ENCODE data around the gene PLCH1.

PLCH1 gene, protein sequence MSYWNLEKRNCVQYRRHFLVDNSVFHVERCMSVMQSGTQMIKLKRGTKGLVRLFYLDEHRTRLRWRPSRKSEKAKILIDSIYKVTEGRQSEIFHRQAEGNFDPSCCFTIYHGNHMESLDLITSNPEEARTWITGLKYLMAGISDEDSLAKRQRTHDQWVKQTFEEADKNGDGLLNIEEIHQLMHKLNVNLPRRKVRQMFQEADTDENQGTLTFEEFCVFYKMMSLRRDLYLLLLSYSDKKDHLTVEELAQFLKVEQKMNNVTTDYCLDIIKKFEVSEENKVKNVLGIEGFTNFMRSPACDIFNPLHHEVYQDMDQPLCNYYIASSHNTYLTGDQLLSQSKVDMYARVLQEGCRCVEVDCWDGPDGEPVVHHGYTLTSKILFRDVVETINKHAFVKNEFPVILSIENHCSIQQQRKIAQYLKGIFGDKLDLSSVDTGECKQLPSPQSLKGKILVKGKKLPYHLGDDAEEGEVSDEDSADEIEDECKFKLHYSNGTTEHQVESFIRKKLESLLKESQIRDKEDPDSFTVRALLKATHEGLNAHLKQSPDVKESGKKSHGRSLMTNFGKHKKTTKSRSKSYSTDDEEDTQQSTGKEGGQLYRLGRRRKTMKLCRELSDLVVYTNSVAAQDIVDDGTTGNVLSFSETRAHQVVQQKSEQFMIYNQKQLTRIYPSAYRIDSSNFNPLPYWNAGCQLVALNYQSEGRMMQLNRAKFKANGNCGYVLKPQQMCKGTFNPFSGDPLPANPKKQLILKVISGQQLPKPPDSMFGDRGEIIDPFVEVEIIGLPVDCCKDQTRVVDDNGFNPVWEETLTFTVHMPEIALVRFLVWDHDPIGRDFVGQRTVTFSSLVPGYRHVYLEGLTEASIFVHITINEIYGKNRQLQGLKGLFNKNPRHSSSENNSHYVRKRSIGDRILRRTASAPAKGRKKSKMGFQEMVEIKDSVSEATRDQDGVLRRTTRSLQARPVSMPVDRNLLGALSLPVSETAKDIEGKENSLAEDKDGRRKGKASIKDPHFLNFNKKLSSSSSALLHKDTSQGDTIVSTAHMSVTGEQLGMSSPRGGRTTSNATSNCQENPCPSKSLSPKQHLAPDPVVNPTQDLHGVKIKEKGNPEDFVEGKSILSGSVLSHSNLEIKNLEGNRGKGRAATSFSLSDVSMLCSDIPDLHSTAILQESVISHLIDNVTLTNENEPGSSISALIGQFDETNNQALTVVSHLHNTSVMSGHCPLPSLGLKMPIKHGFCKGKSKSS (N-terminal part only)

DNA sequence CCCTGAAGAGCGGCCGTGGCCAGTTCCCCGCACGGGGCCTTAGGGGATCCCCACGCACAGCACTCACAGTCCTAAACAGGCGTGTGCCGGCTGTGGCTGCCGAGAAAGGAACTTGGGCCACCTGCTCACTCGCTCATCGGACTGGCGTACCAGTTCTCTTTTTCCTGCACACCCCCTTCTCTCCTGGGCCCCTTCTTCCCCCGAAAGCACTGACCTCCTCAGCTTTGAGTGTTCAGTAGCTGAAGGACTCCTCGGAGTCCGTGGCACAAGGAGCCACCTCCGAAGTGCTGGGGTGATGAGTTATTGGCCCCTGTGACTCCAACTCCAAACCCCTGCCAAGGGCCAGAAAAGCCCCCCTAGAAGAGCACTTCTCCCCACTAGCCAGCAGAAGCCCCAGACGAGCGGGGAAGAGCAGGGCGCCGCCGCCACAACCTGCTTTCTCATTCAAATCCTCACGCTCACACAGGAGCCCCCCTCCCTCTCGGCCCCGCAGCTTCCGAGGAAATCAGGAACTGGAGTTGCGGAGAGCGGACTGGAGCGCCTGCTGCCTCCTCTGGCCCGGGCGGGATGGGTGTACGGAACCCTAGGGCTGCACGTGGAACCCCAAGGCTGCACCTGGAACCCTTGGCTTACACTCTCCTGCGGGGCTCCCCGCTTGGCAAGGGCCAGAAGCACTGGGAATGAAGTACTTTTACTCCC lies at the start of gene PLCH1:
PLCH1 (minus strand) TSS at position 446 of the 699 bp plus-strand sequence. CDS start 40,847 bp downstream, outside the sequence.
- DNase-seq, result peak; percentile 50

DNA sequence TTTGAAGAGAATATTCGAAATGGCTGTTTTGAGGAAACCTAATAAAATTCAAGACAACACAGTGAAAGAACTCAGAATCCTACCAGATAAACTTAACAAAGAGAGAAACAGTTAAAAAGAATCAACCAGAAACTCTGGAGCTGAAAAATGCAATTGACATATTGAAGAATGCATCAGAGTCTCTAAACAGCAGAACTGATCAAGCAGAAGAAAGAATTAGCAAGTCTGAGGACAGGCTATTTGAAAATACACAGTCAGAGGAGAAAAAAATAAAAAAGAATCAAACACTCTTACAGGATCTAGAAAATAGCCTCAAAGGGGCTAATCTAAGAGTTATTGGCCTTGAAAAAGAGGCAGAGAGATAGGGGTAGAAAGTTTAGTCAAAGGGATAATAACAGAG lies 47.7 kb upstream of the PLCH1 start:
- no peak for DNase-seq

DNA sequence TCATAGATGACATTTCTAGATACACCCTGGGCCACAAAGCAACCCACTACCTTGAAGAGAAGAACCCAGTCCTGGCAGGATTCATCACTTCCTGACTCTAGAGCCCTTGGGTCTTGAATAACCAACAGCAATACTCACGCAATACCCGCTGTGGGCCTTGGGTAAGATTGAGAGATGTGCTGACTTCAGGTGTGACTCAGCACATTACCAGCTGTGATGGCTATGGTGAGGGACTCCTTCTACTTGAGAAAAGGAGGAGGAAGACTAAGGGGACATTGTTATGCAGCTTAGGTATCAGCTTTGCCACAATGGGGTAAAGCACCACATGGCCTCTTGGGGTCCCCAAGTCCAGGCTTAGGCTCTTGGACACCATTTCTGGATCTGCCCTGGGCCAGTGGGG lies 46.3 kb upstream of the PLCH1 start:
- DNase-seq, result no peak

DNA sequence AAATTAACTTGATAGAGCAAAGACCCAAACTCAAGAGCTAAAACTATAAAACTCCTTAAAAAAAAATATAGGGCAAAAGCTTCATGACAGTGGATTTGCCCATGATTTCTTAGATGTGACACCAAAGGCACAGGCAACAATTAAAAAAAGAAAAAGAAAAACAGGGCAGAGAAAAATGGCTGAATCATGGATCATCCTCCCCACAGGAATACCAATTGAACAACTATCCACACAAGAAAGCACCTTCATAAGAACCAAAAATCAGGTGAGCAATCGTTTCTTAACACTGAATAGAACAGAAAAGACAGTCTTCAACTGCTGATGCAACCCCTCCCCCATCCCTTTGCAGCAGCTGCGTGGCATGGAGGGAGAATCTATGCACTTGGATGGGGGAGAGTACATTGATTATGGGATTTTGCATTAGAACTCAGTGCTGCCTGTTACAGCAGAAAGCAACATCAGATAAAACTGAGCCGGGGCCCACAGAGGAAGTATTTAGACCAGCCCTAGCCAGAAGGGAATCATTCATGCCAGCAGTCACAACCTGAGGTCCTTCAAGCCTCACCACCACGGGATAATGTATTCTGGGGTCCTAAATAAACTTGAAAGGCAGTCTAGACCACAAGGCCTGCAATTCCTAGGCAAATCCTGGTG lies 45.5 kb upstream of the PLCH1 start:
- no peak for DNase-seq

DNA sequence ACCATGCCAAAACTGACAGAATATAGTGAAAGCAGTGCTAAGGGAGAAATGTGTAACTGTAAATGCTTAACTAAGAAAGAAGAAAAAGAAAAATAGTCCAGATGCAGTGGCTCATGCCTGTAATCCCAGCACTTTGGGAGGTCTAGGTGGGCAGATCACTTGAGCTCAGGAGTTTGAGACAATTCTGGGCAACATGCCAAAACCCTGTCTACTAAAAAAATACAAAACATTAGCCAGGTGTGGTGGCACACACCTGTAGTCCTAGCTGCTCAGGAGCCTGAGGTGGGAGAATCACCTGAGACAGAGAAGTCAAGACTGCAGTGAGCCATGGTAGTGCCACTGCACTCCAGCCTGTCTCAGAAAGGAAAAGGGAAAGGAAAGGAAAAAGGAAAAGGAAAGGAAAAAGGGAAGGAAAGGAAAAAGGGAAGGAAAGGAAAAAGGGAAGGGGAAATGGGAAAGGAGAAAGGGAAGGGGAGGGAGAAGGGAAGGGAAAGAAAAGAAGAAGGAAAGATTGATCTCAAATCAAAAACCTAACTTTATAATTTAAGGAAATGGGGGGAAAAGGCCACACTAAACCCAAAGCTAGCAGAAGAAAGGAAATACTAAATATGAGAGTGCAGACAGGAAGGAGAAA lies 40.9 kb upstream of the PLCH1 start:
- DNase-seq, result no peak

DNA sequence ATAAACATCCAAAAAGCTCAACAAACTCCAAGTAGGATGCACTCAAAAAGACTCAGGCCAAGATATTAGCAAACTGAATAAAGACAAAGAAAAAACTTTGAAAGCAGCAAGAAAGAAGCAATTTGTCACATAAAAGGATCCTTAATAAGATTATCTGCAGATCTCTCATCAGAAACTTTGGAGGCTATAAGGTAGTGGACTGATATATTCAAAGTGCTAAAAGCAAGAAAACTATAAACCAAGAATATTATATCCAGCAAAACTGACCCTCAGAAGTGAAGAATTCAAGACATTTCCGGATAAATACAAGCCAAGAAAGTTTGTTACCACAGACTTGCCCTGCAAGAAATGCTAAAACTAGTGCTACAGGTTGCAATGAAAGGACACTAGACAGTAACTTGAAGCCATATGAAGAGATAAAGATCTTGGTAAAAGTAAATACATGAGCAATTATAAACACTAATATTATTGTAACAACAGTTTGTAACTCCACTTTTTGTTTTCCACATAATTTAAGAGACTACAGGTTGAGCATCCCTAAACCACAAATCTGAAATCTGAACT lies 37.6 kb upstream of the PLCH1 start:
- DNase-seq, result no peak

DNA sequence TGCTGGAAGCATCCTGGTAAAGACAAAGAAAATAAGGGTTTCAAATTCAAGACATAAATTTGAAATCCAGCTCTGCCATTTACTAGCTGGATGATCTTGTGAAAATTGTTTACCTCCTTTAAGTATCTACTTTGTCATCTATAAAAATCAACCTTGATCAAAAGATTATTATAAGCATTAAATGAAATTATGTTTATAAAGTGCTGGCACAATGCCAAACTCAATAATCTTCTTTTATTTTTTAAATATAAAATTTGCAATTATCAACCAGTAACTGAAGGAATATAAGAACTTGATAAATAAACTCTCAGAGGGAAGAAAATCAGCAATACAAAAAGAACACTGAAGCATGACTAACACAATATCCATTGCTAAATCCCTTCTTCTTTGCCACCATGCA lies 35.4 kb upstream of the PLCH1 start:
- DNase-seq, result no peak

DNA sequence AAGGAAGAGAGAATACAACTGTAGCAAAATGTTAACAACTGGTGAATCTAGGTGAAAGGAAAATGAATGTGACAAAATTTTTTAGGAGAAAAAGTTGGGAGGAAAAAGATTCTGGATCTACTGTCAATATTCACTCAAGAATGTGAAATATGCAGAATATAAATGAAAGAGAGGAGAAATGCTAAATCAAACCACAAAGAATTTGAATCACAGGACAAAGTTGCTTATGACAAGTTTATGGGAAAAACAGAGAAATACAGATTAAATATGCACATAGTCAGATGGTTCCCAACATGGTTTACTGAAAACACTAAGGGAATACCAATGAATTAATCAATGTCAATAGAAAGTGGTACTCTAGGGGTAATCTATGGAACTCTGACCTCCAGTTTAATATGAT lies 33.6 kb upstream of the PLCH1 start:
- no peak for DNase-seq

DNA sequence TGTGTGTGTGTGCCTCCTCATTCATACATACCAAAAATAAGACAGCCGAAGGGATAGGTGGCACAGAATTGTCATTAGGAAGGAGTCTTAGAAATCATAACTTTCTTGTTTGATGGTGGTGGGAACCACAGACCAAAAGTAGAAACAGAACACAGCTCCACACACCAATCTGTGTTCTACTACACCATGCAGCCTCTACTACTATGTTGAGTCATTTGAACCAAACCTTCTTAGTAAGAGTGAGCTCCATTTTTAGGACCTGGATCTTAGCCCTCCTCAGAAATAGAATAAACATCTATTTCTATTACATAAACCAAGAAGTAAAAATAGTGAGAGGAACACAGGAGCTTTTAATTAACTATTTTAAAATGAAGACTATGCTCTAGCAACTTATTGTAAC lies 27.9 kb upstream of the PLCH1 start:
- no peak for DNase-seq

DNA sequence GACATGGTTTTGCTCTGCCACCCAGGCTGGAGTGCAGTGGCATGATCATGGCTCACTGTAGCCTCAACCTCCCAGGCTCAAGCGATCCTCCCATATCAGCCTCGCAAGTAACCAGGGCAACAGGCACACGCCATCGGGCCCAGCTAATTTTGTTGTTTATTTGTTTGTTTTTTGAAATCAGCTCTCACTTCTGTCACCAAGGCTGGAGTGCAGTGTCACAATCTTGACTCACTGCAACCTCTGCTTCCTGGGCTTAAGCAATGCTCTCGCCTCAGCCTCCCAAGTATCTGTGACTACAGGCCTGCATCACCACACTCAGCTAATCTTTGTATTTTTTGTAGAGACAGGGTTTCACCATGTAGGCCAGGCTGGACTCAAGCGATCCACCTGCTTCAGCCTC lies 26.3 kb upstream of the PLCH1 start:
- no peak for DNase-seq

DNA sequence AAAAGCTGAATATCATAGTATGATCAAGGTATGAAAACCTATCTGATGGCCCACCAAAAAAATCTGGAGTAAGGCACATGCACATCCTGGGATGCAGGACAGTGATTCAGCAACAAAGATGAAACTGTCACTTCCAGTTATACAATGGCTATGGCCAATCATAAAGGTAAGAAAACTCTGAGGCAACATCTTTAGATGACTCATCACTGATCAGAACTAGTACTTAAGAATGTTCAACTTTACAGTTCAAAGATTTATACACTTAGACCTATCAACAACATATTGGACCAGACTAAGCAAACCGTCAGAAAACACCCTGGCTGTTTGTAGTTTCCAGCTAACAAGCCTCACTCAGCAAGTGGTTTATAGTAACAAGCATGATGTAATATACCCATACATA lies 21.3 kb upstream of the PLCH1 start:
- no peak for DNase-seq

DNA sequence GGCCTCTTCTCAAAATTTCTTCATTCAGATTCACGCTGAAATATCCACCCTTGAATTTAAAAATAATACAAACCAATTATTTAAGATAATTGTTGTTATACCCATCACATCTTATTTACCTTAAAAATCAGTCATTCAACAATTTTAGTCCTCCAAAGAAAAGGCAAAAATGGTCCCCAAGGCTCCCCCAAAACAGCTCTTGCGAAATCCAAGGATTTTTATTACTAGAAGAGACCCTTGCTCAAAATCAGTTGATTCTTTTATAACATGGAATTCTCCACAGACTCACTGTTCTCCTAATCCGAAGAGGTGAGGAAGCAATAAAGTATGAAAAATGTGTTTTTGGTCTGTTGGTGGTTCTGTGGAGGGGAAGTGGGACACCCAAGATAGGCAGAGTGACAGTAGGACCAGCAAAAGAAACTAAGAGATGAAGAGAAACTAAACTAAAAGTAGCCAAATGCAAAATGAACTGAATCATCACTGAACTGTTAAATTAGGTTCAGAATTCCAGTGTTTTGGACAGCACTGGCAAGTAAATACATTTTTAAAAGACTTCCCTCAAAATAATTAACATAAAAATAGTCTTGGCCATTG lies 19.1 kb upstream of the PLCH1 start:
- DNase-seq, result no peak

DNA sequence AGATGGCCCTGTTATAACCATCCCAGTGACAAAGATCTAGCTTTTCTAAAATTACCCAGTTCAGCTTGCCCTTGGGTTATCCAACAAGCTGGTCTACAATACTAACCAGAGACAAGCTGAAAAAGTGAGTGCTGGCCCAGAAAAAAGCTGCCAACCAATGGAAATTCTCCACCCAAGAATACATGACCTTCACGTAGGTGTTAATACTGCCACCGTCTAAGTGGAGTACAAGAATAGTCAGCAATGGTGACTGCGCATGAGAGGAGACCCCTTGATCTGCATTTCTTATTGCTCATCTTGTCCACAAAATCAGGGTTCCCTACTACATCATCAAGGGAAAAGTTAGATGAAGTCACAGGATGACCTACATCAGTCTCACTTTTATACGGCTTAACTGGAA lies 15.8 kb upstream of the PLCH1 start:
- DNase-seq, result no peak

DNA sequence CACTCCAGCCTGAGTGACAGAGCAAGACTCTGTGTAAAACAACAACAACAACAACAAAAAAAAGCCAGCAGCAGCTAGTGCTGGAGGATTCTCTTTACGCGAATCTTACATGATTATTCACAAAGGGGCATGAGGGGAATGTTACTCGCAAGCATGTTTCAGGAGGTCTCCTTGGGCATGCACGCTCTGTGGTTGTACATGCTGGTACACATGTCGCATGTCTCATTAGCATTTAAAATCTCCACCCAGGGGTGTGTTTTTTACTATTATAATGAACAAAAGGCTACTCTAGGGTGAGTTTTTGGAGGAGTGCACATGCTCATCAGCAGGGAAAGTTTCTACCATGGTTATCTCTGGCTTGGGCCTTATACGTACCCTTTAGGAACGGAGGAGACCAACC lies 12.7 kb upstream of the PLCH1 start:
- DNase-seq, result no peak

DNA sequence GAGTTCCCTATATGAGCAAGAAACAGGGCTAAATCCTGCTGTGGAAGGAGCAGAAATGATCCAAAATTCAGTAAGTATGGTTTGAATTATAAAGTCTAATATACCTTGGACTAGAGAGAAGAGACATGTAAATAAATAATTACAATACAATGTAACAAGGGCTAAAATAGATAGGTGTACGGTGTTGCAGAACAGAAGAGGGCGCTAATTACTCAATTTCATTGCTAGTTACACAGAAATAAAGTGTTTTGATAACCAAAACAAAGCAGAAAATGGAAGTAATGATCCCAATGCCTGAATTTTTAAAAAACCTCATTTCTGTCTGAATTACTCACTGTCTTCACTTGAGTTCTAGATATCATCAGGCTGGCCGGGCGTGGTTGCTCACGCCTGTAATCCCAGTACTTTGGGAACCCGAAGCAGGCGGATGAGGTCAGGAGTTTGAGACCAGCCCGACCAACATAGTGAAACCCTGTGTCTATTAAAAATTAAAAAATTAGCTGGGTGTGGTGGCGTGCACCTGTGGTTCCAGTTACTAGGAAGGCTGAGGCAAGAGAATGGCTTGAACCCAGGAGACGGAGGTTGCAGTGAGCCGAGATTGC lies 8.3 kb upstream of the PLCH1 start:
- peak; percentile 47 for DNase-seq

DNA sequence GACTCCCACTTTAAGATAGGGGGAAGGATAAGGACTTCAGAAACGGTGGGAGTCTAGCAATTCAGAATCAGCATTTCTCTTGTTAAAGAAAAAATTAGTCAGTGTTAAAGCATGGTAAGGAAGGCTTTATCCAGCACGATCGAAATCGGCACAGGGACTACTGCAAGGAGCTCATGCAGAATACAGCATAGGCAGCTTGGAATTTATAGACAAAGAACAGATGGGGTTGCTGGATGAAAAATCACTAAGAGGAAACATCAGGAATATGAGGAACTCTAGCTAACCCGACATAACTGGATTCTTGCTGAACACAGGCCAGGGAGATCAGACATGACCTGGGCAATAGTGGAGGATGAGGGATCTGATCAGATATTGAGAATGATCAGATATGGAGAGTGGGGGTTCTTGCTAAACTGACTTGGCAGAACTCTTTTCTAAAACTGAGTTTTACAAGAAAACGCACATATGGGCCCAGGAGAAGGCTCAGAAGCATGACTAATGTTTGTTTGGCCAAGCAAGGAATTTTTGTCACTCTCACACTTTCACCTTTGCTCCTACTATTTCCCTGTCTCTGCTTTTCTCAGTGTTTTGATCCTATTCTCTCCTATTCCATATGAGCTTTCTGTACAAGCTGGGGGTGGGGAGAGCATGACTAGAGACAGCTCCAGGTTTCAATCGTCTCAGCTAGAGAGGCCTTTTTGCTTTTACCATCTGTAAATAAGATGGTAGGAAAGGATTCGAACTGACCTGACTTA lies 3.9 kb upstream of the PLCH1 start:
- DNase-seq, result no peak

DNA sequence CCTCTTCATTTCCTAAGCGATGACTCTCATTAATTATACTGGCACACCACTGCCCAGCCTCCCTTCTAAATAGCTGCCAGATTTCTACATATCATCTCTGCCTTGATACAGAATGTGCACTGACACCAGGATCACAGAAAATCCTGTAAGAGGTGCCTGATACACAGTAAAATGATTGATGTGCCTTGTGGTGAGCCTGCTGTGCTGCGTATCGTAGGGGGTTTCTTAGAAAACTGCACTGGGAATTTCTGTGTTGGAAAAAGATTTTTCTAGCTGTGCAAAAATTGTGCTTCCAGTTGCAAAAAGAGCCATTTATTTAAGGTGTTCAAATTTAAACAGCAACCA lies 3.0 kb upstream of the PLCH1 start:
- no peak for DNase-seq

DNA sequence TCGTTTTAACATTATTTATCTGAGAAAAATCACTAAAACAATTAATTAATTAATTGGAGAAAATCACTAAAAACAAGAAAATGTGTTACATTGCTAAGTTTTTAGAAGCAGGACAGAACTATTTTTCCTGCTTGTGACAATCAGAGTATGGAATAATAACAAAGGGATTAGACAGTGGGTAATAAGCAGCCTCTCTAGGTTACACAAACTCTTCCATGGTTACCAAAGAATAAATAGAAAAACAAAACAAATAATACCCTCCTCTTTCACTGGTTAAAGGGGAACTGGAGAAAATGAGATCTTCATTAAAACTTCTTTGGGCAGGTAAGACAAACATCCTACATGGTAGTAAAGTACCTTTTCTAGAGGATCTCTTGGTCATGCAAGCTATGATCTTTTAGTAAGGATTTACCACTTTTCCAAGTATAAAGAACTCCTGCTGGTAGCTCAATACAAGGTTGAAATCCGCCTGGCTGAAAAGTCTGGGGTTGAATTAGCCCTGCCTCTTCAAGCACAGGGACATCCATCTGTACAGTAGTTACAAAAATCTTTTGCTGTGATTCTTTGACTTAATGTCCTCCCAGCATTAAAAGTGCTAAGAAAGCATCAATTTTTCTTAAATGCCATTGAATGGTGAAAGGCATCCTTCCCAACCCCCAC lies 2.5 kb upstream of the PLCH1 start:
- no peak for DNase-seq

DNA sequence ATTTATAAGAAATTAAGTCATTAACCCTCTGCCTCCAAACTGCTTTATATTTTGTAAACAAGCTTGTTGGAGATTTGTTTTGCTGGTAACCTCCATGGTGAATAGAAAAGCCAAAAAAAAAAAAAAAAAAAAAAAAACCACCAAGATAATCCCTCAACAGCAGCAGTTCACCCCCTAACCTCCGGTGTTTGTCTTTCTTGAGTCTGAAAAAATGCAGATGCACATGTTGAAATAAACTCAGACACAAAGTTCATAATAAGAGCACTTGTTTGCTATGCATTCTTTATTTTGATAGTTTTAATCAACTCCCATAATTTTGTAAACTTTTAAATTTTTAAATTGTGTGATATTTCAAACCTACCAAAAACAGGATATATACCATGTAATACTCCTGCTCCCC lies 1.8 kb upstream of the PLCH1 start:
- no peak for DNase-seq
